ENCODE results near the gene CEACAM4. TPM values are rescaled to one million over a fixed set of nuclear protein-coding genes. Genes with fewer than 3 reads are reported as not detected.

The CEACAM4 gene
- total and polyA plus RNA-seq, 9 of the 15 experiments (the other 6 are each of a cell fraction or from before 2014, with no cell fraction given), result not detected

GRCh38 chr19:41612483-41612882 is 14.4 kb downstream of the CEACAM4 start:
- Histone ChIP-seq H3K27ac (ENCODE audit: extremely low read depth, low read depth, low read length) (no peak overlapping the region), H2AFZ (ENCODE audit: low read depth, low read length) (no peak overlapping the region), H3K4me3 (no peak overlapping the region), H3K4me2 (ENCODE audit: insufficient read depth, low read length) (no peak overlapping the region), H3K79me2 (ENCODE audit: control insufficient read depth, insufficient read depth, low read length) (no peaks in the 10 kb centered on the region), H3K36me3 (ENCODE audit: control insufficient read depth, insufficient read depth, low read length) (no peaks in the 10 kb centered on the region), H3K4me1 (replicated peaks in 1 of 2; ENCODE audit: control insufficient read depth in 2 of 2, insufficient read depth in 2 of 2, low read length in 2 of 2) (no peaks in the 10 kb centered on the region), H3K27me3 (ENCODE audit: control insufficient read depth in 2 of 2, insufficient read depth in 2 of 2, low read length in 2 of 2) (no peaks in the 10 kb centered on the region; a peak in 1 of 5 replicates), H3K9me1 (ENCODE audit: control insufficient read depth, insufficient read depth, low read length) (peaks cover 5% of the 10 kb centered on the region), H3K9me3 (replicated peaks; ENCODE audit: control insufficient read depth, insufficient read depth, low read depth, low read length) (no peaks in the 10 kb centered on the region), H4K20me1 (replicated peaks; ENCODE audit: control insufficient read depth, insufficient read depth, low read length) (peaks cover 5% of the 10 kb centered on the region; the same call in 1 of the 2 replicates), H3K9ac (ENCODE audit: insufficient read depth in 1 of 2, low read depth in 2 of 2, low read length in 2 of 2) (no peak overlapping the region)
- in situ Hi-C loops (cut with MboI), result no loop called here
- intact Hi-C loops (cut with micrococcal nuclease), result no loop called here
- 0% methylated on average over 4 of the region's 4 CpGs for WGBS (ENCODE audit: insufficient coverage, low coverage, missing lambda C conversion rate)
- FAIRE-seq (no peak), ATAC-seq (no peak), DNase-seq (ENCODE audit: extremely low read depth in 1 of 4, low spot score in 3 of 4) (no peak)
- BruUV-seq (replicated peaks), result no TSS peak
- ChIA-PET POLR2A (interaction anchor here (0.7 to 0.8 kb wide), 2 partner anchors 10 to 76 kb away, joined by 3 to 4 read pairs; partner anchors contain the start of gene CEACAM7), CTCF (ENCODE audit: low intra/inter-chr PET ratio) (no interaction called here)
- TF ChIP-seq, protein P1, sequence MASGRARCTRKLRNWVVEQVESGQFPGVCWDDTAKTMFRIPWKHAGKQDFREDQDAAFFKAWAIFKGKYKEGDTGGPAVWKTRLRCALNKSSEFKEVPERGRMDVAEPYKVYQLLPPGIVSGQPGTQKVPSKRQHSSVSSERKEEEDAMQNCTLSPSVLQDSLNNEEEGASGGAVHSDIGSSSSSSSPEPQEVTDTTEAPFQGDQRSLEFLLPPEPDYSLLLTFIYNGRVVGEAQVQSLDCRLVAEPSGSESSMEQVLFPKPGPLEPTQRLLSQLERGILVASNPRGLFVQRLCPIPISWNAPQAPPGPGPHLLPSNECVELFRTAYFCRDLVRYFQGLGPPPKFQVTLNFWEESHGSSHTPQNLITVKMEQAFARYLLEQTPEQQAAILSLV (tag; IDR thresholded peaks at IDR 0.05), result no peak
- TF ChIP-seq, protein P2, sequence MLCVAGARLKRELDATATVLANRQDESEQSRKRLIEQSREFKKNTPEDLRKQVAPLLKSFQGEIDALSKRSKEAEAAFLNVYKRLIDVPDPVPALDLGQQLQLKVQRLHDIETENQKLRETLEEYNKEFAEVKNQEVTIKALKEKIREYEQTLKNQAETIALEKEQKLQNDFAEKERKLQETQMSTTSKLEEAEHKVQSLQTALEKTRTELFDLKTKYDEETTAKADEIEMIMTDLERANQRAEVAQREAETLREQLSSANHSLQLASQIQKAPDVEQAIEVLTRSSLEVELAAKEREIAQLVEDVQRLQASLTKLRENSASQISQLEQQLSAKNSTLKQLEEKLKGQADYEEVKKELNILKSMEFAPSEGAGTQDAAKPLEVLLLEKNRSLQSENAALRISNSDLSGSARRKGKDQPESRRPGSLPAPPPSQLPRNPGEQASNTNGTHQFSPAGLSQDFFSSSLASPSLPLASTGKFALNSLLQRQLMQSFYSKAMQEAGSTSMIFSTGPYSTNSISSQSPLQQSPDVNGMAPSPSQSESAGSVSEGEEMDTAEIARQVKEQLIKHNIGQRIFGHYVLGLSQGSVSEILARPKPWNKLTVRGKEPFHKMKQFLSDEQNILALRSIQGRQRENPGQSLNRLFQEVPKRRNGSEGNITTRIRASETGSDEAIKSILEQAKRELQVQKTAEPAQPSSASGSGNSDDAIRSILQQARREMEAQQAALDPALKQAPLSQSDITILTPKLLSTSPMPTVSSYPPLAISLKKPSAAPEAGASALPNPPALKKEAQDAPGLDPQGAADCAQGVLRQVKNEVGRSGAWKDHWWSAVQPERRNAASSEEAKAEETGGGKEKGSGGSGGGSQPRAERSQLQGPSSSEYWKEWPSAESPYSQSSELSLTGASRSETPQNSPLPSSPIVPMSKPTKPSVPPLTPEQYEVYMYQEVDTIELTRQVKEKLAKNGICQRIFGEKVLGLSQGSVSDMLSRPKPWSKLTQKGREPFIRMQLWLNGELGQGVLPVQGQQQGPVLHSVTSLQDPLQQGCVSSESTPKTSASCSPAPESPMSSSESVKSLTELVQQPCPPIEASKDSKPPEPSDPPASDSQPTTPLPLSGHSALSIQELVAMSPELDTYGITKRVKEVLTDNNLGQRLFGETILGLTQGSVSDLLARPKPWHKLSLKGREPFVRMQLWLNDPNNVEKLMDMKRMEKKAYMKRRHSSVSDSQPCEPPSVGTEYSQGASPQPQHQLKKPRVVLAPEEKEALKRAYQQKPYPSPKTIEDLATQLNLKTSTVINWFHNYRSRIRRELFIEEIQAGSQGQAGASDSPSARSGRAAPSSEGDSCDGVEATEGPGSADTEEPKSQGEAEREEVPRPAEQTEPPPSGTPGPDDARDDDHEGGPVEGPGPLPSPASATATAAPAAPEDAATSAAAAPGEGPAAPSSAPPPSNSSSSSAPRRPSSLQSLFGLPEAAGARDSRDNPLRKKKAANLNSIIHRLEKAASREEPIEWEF (CRISPR knock-in tag; IDR thresholded peaks at IDR 0.05), result no peak
- no peak for TF ChIP-seq ZNF445 (CRISPR knock-in tag; IDR thresholded peaks at IDR 0.05; ENCODE audit: low read depth)
- peak; percentile 42; the same call in 1 of the 2 replicates for TF ChIP-seq CEBPB (tag; IDR thresholded peaks at IDR 0.05)
